Spleen (tissue), 11 donors: ENCODE data around the gene C18orf63. TPM values are rescaled to one million over a fixed set of nuclear protein-coding genes. Genes with fewer than 3 reads are reported as not detected.

Source experiments
- DNase-seq: peaks from one replicate; pipeline ENCODE4 v3.0.0-alpha.2; 2020
- H3K27ac ChIP-seq, 8 donors: fragments of 200-600 bp; sonication (generic) in 7 of 8; 1 replicate in 4 of 8; 2 replicates in 4 of 8; pipeline versions ENCODE4 v1.5.0 to v1.8.0; 2016 to 2021; ENCODE audit warnings: inconsistent platforms in 4 of 8, mild to moderate bottlenecking in 4 of 8, moderate library complexity in 1 of 8
- H3K27me3 ChIP-seq, 7 donors: fragments of 200-600 bp; sonication (generic) in 6 of 7; replicated peaks in 1 of 7; 1 replicate in 4 of 7; 2 replicates in 3 of 7; pipeline versions ENCODE4 v1.5.0 to v1.8.0; 2016 to 2021; ENCODE audit warnings: inconsistent platforms in 3 of 7, mild to moderate bottlenecking in 1 of 7
- H3K36me3 ChIP-seq, 6 donors: fragments of 200-600 bp; sonication (generic) in 5 of 6; 1 replicate in 4 of 6; 2 replicates in 2 of 6; pipeline versions ENCODE4 v1.5.0 to v1.8.0; 2016 to 2021; ENCODE audit warnings: inconsistent platforms in 2 of 6
- H3K4me1 ChIP-seq, 6 donors: fragments of 200-600 bp; sonication (generic) in 5 of 6; 1 replicate in 3 of 6; 2 replicates in 3 of 6; pipeline versions ENCODE4 v1.5.0 to v1.8.0; 2016 to 2021; ENCODE audit warnings: inconsistent platforms in 3 of 6
- H3K4me3 ChIP-seq, 8 donors: fragments of 200-600 bp; sonication (generic) in 7 of 8; 1 replicate in 4 of 8; 2 replicates in 4 of 8; pipeline versions ENCODE4 v1.5.0 to v1.8.0; 2016 to 2021; ENCODE audit warnings: inconsistent platforms in 4 of 8, mild to moderate bottlenecking in 4 of 8, moderate library complexity in 2 of 8
- H3K9me3 ChIP-seq, 8 donors: fragments of 200-600 bp; sonication (generic) in 7 of 8; 1 replicate in 4 of 8; 2 replicates in 4 of 8; pipeline versions ENCODE4 v1.5.0 to v1.8.0; 2016 to 2021; ENCODE audit warnings: inconsistent platforms in 4 of 8
- POLR2A ChIP-seq, 3 donors: fragments of 450-650 bp; IDR thresholded peaks; one replicate each; pipeline ENCODE4 v1.5.1; 2017; ENCODE audit warnings: antibody characterized with exemption in 3 of 3, mild to moderate bottlenecking in 1 of 3
- POLR2AphosphoS5 ChIP-seq, 3 donors: sonication (generic); formaldehyde crosslinking; IDR thresholded peaks; one replicate each; pipeline ENCODE4 v1.5.1; 2017; ENCODE audit warnings: antibody characterized with exemption in 3 of 3
- WGBS, 5 donors: extraction: QIAGEN DNeasy Blood & Tissue Kit in 3 of 5; methylation state at CpG; one replicate each; pipeline versions ENCODE4 v1.1.5 to v1.1.7; 2013 to 2018; 5-methylcytosine and 5-hydroxymethylcytosine counted together
- intact Hi-C: fragments of 100-400 bp; cut with DNase I; formaldehyde crosslinking; loops from one replicate; pipeline ENCODE4 v1.15.0; 2023; ENCODE audit warnings: low total_unique reads
- polyA plus RNA-seq, 3 donors: library from polyadenylated mRNA; stranded (reverse); fragments of 200-250 nt; gene quantifications; one replicate each; pipeline ENCODE4 v1.2.1, GENCODE V29; 2013
- total RNA-seq, 7 donors: library from RNA; depleted of rRNA in 3 of 7; stranded (reverse); fragments of >200 nt in 3 of 7; fragmentation: NEBNext Ultra II Directional in 4 of 7; extraction: Animal tissue kit (Norgen Biotek cat#: 25700) in 4 of 7; gene quantifications; one replicate each; pipeline versions ENCODE4 v1.1.0 to v1.2.1, GENCODE V29; 2016 to 2021
- TF ChIP-seq, protein P1 (sequence below), 11 experiments: fragments of 200-600 bp in 7 of 11; fragments of 450-650 bp in 4 of 11; sonication (generic) in 4 of 11; IDR thresholded peaks in 8 of 11; conservative IDR thresholded peaks in 3 of 11; 1 replicate in 7 of 11; 2 replicates in 4 of 11; pipeline versions ENCODE4 v1.4.0 to v1.8.0; 2016 to 2021; ENCODE audit warnings: antibody characterized with exemption in 11 of 11, inconsistent platforms in 4 of 11, mild to moderate bottlenecking in 1 of 11
- donor health status: healthy with polysubstance abuse.
- donor health status: DM: no; HTN: no; CAD: no; lungs with moderate emphysema.
- donor health status: DM: no; HTN: no; CAD: no.
- donor health status: Bipolar disorder and iron deficiency.
- donor health status: healthy.
- donor health status: DM: no; HTN: no; CAD: no.
- donor health status: DM: yes; HTN: yes; CAD: no.

The C18orf63 gene
- total and polyA plus RNA-seq, 10 donors, result 0.02 to 0.18 (median 0.13) TPM; not detected in 6

DNA sequence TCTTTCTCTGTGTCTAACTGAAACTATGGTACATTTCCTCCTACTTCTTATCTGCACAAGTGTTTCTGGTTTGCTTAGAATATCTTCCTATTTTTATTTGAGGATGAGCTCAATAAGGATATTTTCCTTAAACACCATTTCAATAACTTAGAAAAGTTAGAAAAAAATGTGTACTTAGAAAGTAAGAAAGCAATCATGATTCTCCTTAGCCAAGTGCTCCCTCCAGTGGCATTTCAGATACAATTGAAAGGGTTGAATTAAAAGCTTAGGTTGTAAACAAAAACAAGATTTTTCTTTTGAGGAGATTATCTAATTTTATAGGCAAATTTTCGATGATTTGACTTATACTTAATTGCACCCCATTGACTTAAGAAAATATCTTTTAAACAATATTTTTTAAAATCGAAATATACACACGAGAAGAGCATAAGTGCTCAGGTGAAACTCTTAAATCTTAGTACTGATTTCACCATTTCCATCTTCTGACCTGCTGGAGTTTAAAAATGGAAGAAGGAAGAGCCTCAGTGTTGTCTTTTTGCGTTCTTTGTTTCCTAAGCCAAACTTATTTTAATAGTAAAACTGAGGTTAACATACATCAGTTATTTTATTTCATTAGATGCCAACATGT, 26.9 kb downstream of the C18orf63 start:
- TF ChIP-seq, protein P1, sequence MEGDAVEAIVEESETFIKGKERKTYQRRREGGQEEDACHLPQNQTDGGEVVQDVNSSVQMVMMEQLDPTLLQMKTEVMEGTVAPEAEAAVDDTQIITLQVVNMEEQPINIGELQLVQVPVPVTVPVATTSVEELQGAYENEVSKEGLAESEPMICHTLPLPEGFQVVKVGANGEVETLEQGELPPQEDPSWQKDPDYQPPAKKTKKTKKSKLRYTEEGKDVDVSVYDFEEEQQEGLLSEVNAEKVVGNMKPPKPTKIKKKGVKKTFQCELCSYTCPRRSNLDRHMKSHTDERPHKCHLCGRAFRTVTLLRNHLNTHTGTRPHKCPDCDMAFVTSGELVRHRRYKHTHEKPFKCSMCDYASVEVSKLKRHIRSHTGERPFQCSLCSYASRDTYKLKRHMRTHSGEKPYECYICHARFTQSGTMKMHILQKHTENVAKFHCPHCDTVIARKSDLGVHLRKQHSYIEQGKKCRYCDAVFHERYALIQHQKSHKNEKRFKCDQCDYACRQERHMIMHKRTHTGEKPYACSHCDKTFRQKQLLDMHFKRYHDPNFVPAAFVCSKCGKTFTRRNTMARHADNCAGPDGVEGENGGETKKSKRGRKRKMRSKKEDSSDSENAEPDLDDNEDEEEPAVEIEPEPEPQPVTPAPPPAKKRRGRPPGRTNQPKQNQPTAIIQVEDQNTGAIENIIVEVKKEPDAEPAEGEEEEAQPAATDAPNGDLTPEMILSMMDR (IDR thresholded peaks at IDR 0.05 in 8 of 11, conservative IDR thresholded peaks at IDR 0.05 in 3 of 11), result peak; percentile 47 to 80 (median 64)
- TF ChIP-seq POLR2A (IDR thresholded peaks at IDR 0.05), result no peak
- intact Hi-C loops, result loop anchor here (5.0 kb wide), 1 partner anchor 145 kb away; no protein-coding TSS in a partner anchor
- Histone ChIP-seq H3K36me3 (no peaks in the 10 kb centered on the region), H3K9me3 (no peaks in the 10 kb centered on the region), H3K4me1 (no peaks in the 10 kb centered on the region), H3K27me3 (no peaks in the 10 kb centered on the region), H3K27ac (no peak overlapping the region), H3K4me3 (no peak overlapping the region)
- DNase-seq, result no peak
- WGBS, 5 donors, result 18 to 26% (median 22%) methylated on average over 4 of the region's 4 CpGs

DNA sequence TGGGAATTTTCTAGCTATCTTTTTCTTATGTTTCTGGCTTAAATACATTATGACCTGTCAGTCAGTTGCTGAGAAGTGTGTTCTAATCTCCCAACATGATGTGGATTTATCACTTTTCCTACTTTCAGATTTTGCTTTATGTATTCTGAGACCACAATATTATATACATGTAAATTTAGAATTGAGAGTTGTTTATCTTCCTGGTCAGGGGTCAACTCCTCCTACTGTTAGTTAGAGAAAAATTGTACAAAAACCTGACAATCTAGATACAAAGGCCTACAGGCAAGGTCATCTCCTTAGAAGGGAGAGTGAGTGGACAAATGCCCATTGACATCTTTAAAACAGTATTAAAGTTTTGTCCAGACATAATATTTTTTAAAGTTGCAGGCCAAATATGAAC, 30.6 kb downstream of the C18orf63 start:
- Histone ChIP-seq H3K9me3 (no peaks in the 10 kb centered on the region), H3K4me1 (peaks cover 0 to 1% (median under 1%) of the 10 kb centered on the region in 6 donors), H3K4me3 (no peak overlapping the region), H3K36me3 (no peaks in the 10 kb centered on the region), H3K27ac (no peak overlapping the region), H3K27me3 (no peaks in the 10 kb centered on the region)
- TF ChIP-seq POLR2AphosphoS5 (IDR thresholded peaks at IDR 0.05), result no peak
- TF ChIP-seq, protein P1 (IDR thresholded peaks at IDR 0.05 in 8 of 11, conservative IDR thresholded peaks at IDR 0.05 in 3 of 11), result no peak
- intact Hi-C loops, result no loop called here
- no peak for DNase-seq

DNA sequence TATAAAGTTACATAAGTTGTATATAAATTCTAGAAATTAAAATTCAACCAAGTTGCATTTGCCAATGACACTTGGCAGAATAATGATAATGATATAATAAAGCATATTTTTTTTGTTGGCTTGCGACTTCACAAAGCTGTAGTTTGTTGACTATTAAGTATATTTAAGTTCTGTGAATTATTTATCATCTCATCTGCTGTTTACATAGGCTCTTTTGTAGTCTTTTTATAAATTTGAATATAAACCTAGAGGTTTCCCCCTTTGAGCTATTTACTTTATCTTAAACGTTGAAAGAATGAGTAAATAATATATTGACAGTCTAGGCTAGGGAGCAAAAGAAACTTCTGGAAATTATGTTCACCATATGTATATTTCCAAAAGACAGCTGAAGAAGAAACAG, 32.9 kb downstream of the C18orf63 start:
- no peak overlapping the region for H3K4me3 ChIP-seq
- TF ChIP-seq, protein P1 (IDR thresholded peaks at IDR 0.05 in 8 of 11, conservative IDR thresholded peaks at IDR 0.05 in 3 of 11), result no peak
- DNase-seq, result no peak
- peaks cover 0 to 12% (median 8%) of the 10 kb centered on the region in 6 donors for H3K4me1 ChIP-seq
- H3K27me3 ChIP-seq, result no peaks in the 10 kb centered on the region
- no peak overlapping the region for H3K27ac ChIP-seq
- 77 to 91% (median 83%) methylated on average over 2 of the region's 2 CpGs for WGBS, 5 donors
- intact Hi-C loops, result no loop called here
- H3K9me3 ChIP-seq, result no peaks in the 10 kb centered on the region
- no peaks in the 10 kb centered on the region for H3K36me3 ChIP-seq

DNA sequence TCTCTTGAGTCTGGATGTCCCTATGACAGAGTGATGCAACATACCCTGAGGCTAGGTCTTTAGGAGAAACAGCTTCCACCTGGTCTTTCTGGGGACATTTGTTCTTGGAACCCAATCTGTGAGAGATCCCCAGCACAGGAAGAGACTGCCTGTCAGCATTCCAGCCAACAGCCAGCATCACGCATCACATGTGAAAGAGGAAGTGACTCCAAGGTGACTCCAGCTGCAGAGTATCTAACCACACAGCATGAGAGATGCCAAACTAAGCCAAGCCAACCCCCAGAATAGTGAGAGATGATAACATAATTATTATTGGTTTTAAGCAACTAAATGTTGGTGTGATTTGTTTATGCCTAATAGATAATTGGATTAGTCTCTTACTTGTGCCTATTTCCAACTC, 35.7 kb downstream of the C18orf63 start:
- intact Hi-C loops, result loop anchor here (5.0 kb wide), 2 partner anchors 141 to 201 kb away; no protein-coding TSS in a partner anchor
- Histone ChIP-seq H3K9me3 (no peaks in the 10 kb centered on the region), H3K4me1 (peaks cover 0 to 13% (median 9%) of the 10 kb centered on the region in 6 donors), H3K36me3 (no peaks in the 10 kb centered on the region), H3K27me3 (no peaks in the 10 kb centered on the region), H3K27ac (peak overlapping the region in 2 of 8 donors; percentile 10 to 22), H3K4me3 (no peak overlapping the region)
- WGBS, 5 donors, result 5 to 20% (median 10%) methylated on average over 1 of the region's 1 CpG
- no peak for DNase-seq
- TF ChIP-seq POLR2AphosphoS5 (IDR thresholded peaks at IDR 0.05) (no peak), POLR2A (IDR thresholded peaks at IDR 0.05) (no peak)
- TF ChIP-seq, protein P1 (IDR thresholded peaks at IDR 0.05 in 8 of 11, conservative IDR thresholded peaks at IDR 0.05 in 3 of 11), result no peak
